ENCODE results near the gene HERC3. TPM values are rescaled to one million over a fixed set of nuclear protein-coding genes. Genes with fewer than 3 reads are reported as not detected.
A peak's percentile ranks its signal among the peaks of the same experiment; 100 is the strongest.

The HERC3 gene
- total and polyA plus RNA-seq, 2 of the 13 experiments (the other 11 are each of a cell fraction or from before 2014, with no cell fraction given) = 3.8 to 6.2 TPM

DNA sequence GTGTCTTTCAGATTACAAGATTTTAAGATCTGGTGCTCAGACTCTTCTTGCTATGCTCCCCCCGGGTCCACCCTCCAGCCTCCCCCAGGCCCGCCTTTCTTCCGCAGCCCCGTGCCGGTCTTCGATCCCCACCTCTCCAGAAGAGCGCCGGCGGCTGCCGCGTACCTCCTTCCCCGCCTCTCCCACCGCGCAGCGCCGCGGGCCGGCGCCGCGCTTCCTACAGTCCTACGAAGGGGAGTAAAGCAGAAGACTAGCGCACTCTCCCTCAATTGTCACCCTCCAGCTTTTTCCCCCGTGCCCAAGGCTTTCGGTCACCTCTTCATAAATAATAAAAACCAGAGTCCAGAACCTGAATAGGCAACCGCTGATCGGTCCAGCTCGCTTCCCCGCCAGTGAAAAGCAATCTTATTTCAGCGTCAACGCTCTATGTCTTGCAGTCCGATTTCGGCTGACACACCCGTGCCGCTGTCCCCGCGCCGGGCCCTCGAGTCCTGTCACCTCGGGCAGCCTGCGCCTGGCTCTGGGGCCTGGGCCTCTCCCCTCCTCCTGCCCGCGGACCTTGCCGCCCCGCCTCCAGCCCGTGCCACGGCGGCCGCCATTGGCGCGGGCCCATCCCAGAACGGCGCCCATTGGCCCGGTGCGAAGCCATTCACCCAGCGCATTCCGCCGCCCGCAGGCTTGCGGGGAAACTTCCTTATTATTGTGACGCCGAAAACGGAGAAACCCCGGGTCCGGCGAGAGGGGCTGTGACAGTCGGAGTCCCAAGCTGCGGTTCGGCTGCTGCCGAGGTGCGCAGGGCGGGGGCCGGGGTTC lies at the start of gene HERC3 (continued):
- TF ChIP-seq SRSF4 (IDR thresholded peaks at IDR 0.05; ENCODE audit: low read depth, low read length, poor library complexity, severe bottlenecking) (no peak), ZNF609 (CRISPR knock-in tag; IDR thresholded peaks at IDR 0.05; ENCODE audit: borderline replicate concordance) (no peak), MBD4 (IDR thresholded peaks at IDR 0.05; ENCODE audit: borderline replicate concordance, low read length) (no peak), NR1H2 (CRISPR knock-in tag; IDR thresholded peaks at IDR 0.05; ENCODE audit: borderline replicate concordance, low read depth) (no peak), NCOA5 (CRISPR knock-in tag; IDR thresholded peaks at IDR 0.05) (no peak), ZNF468 (CRISPR knock-in tag; IDR thresholded peaks at IDR 0.05) (no peak), WIZ (CRISPR knock-in tag; IDR thresholded peaks at IDR 0.05) (no peak), ZSCAN20 (CRISPR knock-in tag; IDR thresholded peaks at IDR 0.05; ENCODE audit: borderline replicate concordance) (peak; percentile 44; the same call in 1 of the 2 replicates), DDIT3 (CRISPR knock-in tag; IDR thresholded peaks at IDR 0.05) (no peak), KLF13 (CRISPR knock-in tag; IDR thresholded peaks at IDR 0.05) (no peak), ZBTB21 (CRISPR knock-in tag; IDR thresholded peaks at IDR 0.05) (no peak), ZNF367 (CRISPR knock-in tag; IDR thresholded peaks at IDR 0.05; ENCODE audit: borderline replicate concordance) (no peak), ZNF382 (CRISPR knock-in tag; IDR thresholded peaks at IDR 0.05; ENCODE audit: borderline replicate concordance) (no peak), ZFY (CRISPR knock-in tag; IDR thresholded peaks at IDR 0.05) (peak; percentile 94), RBFOX2 (IDR thresholded peaks at IDR 0.05; ENCODE audit: low read depth, low read length) (no peak; the same call in none of the 2 replicates), ZNF280B (CRISPR knock-in tag; IDR thresholded peaks at IDR 0.05; ENCODE audit: borderline replicate concordance) (peak; percentile 49; the same call in 1 of the 2 replicates), PHF8 (CRISPR knock-in tag; IDR thresholded peaks at IDR 0.05) (peak; percentile 70), ETV6 (CRISPR knock-in tag; conservative IDR thresholded peaks at IDR 0.05) (peak; percentile 65; the same call in 1 of the 2 replicates), NPAS2 (CRISPR knock-in tag; IDR thresholded peaks at IDR 0.05; ENCODE audit: borderline replicate concordance) (no peak), TCF7L2 (IDR thresholded peaks at IDR 0.05; ENCODE audit: low read depth, low read length) (no peak), TEAD3 (CRISPR knock-in tag; optimal IDR thresholded peaks at IDR 0.05; ENCODE audit: borderline replicate concordance) (peak; percentile 79)
- TF ChIP-seq, protein P1, sequence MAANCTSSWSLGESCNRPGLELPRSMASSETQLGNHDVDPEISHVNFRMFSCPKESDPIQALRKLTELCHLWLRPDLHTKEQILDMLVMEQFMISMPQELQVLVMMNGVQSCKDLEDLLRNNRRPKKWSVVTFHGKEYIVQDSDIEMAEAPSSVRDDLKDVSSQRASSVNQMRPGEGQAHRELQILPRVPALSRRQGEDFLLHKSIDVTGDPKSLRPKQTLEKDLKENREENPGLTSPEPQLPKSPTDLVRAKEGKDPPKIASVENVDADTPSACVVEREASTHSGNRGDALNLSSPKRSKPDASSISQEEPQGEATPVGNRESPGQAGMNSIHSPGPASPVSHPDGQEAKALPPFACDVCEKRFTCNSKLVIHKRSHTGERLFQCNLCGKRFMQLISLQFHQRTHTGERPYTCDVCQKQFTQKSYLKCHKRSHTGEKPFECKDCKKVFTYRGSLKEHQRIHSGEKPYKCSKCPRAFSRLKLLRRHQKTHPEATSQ (CRISPR knock-in tag; IDR thresholded peaks at IDR 0.05; ENCODE audit: borderline replicate concordance) = no peak
